HEK293 (cell line): ENCODE measurements around the gene CACNA1C.

Source experiments
- CTCF ChIA-PET: fragments of 350-600 bp; formaldehyde crosslinking; extraction: SDS; loops from one replicate; lab custom pipeline; 2021; ENCODE audit warnings: antibody characterized with exemption; lab: Yijun Ruan, JAX
- POLR2A ChIA-PET: fragments of 300-600 bp; formaldehyde crosslinking; extraction: SDS; loops from one replicate; lab custom pipeline; 2020; ENCODE audit warnings: antibody characterized with exemption, inconsistent platforms; lab: Yijun Ruan, JAX
- H3K27ac ChIP-seq: fragments of 200-500 bp; sonication (Bioruptor generic); 2 replicates; pipeline ENCODE4 v1.5.1; 2014; ENCODE audit warnings: low read depth, low read length, control low read depth, inconsistent platforms; ENCODE audit errors: extremely low read depth
- H3K36me3 ChIP-seq, 2 experiments: fragments of 200-500 bp in 1 of 2; sonication (Bioruptor generic) in 1 of 2; 1 replicate in 1 of 2; 2 replicates in 1 of 2; pipeline ENCODE4 v1.5.1; 2014 to 2017; ENCODE audit warnings: inconsistent platforms in 2 of 2, low read length in 2 of 2; ENCODE audit not compliant: control insufficient read depth in 2 of 2, insufficient read depth in 1 of 2
- H3K4me1 ChIP-seq: fragments of 200-500 bp; sonication (Bioruptor generic); 2 replicates; pipeline ENCODE4 v1.5.1; 2014; ENCODE audit warnings: mild to moderate bottlenecking, low read length, inconsistent platforms; ENCODE audit not compliant: control insufficient read depth, insufficient read depth
- H3K4me3 ChIP-seq: 2 replicates; pipeline ENCODE4 v1.5.1; 2011; ENCODE audit warnings: low read depth, mild to moderate bottlenecking, control low read depth, low read length, moderate library complexity
- H3K9me3 ChIP-seq: fragments of 200-500 bp; sonication (Bioruptor generic); 2 replicates; pipeline ENCODE4 v1.5.1; 2014; ENCODE audit warnings: low read depth, low read length, inconsistent platforms; ENCODE audit not compliant: control insufficient read depth, insufficient read depth
- BCL11A ChIP-seq: fragments of 450-650 bp; formaldehyde crosslinking; IDR thresholded peaks from 2 replicates; pipeline ENCODE4 v1.5.1; 2016; ENCODE audit warnings: low read depth, missing biosample characterization, missing genetic modification characterization
- GFI1B ChIP-seq: fragments of 450-650 bp; formaldehyde crosslinking; IDR thresholded peaks from 2 replicates; pipeline ENCODE4 v1.5.1; 2016; ENCODE audit warnings: missing biosample characterization, missing genetic modification characterization
- GLI2 ChIP-seq: fragments of 450-650 bp; formaldehyde crosslinking; IDR thresholded peaks from 2 replicates; pipeline ENCODE4; 2017; ENCODE audit warnings: missing biosample characterization, missing genetic modification characterization, low read depth, borderline replicate concordance
- GLI4 ChIP-seq: fragments of 450-650 bp; formaldehyde crosslinking; IDR thresholded peaks from 2 replicates; pipeline ENCODE4 v1.5.1; 2016; ENCODE audit warnings: missing biosample characterization, missing genetic modification characterization
- HOXD13 ChIP-seq: sonication (generic); formaldehyde crosslinking; IDR thresholded peaks from 2 replicates; pipeline ENCODE4 v1.8.0; 2022; ENCODE audit warnings: missing genetic modification reagents, borderline replicate concordance
- KLF9 ChIP-seq: fragments of 450-650 bp; formaldehyde crosslinking; IDR thresholded peaks from 2 replicates; pipeline ENCODE4 v1.5.1; 2016; ENCODE audit warnings: missing biosample characterization, missing genetic modification characterization, low read depth
- MZF1 ChIP-seq: fragments of 450-650 bp; formaldehyde crosslinking; IDR thresholded peaks from 2 replicates; pipeline ENCODE4 v1.5.1; 2017; ENCODE audit warnings: missing biosample characterization, missing genetic modification characterization, borderline replicate concordance
- ZBTB21 ChIP-seq: fragments of 450-650 bp; formaldehyde crosslinking; IDR thresholded peaks from 2 replicates; pipeline ENCODE4 v1.5.1; 2017; ENCODE audit warnings: missing biosample characterization, missing genetic modification characterization
- ZEB2 ChIP-seq: fragments of 450-650 bp; formaldehyde crosslinking; IDR thresholded peaks from 2 replicates; pipeline ENCODE4 v1.5.1; 2016; ENCODE audit warnings: missing biosample characterization, missing genetic modification characterization
- ZNF174 ChIP-seq: fragments of 450-650 bp; formaldehyde crosslinking; IDR thresholded peaks from 2 replicates; pipeline ENCODE4 v1.5.0; 2017; ENCODE audit warnings: missing biosample characterization, mild to moderate bottlenecking, missing genetic modification characterization
- ZNF341 ChIP-seq: fragments of 450-650 bp; formaldehyde crosslinking; IDR thresholded peaks from 2 replicates; pipeline ENCODE4; 2016; ENCODE audit warnings: low read depth, missing biosample characterization, missing genetic modification characterization
- ZNF404 ChIP-seq: fragments of 450-650 bp; formaldehyde crosslinking; IDR thresholded peaks from 2 replicates; pipeline ENCODE4 v1.5.1; 2017; ENCODE audit warnings: missing biosample characterization, missing genetic modification characterization
- ZNF555 ChIP-seq: fragments of 450-650 bp; formaldehyde crosslinking; conservative IDR thresholded peaks from 2 replicates; pipeline ENCODE4 v1.5.1; 2017; ENCODE audit warnings: missing biosample characterization, mild to moderate bottlenecking, missing genetic modification characterization, inconsistent platforms
- ZNF558 ChIP-seq: fragments of 450-650 bp; formaldehyde crosslinking; IDR thresholded peaks from 2 replicates; pipeline ENCODE4 v1.5.1; 2016; ENCODE audit warnings: missing biosample characterization, missing genetic modification characterization
- ZNF664 ChIP-seq: fragments of 450-650 bp; formaldehyde crosslinking; IDR thresholded peaks from 2 replicates; pipeline ENCODE4 v1.5.1; 2016; ENCODE audit warnings: missing biosample characterization, missing genetic modification characterization
- ZNF768 ChIP-seq: fragments of 450-650 bp; formaldehyde crosslinking; IDR thresholded peaks from 2 replicates; pipeline ENCODE4 v1.5.1; 2018; ENCODE audit warnings: missing biosample characterization, mild to moderate bottlenecking, missing genetic modification characterization
- TF ChIP-seq, protein P1 (sequence below): fragments of 450-650 bp; formaldehyde crosslinking; IDR thresholded peaks from 2 replicates; pipeline ENCODE4 v1.5.1; 2016; ENCODE audit warnings: missing biosample characterization, missing genetic modification characterization
- TF ChIP-seq, protein P2 (sequence below): fragments of 450-650 bp; formaldehyde crosslinking; IDR thresholded peaks from 2 replicates; pipeline ENCODE4 v1.5.1; 2016; ENCODE audit warnings: missing biosample characterization, missing genetic modification characterization, borderline replicate concordance
- TF ChIP-seq, protein P3 (sequence below): fragments of 450-650 bp; formaldehyde crosslinking; IDR thresholded peaks from 2 replicates; pipeline ENCODE4 v1.5.1; 2017; ENCODE audit warnings: missing biosample characterization, missing genetic modification characterization

The CACNA1C gene

DNA sequence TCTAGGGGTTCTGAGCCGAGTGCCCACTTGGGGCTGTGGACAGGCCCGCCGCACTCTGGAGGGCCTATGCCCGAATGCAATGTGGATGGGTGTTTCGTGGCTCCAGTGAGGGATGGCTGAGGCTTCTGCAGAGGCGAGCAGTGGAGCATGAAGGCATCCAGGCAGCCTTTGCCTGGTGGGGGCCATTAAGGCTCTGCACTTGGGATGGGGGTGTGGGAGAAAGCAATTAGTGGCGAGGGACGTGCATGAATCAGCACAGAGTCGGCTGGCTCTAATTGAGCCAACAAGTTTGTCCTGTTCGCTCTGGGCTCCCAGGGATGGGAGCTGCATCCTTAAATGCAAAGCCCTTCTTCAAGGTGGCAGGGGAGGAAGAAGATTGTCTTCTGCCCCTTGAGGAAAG is 395.1 kb downstream of the CACNA1C start:
- TF ChIP-seq, protein P1, sequence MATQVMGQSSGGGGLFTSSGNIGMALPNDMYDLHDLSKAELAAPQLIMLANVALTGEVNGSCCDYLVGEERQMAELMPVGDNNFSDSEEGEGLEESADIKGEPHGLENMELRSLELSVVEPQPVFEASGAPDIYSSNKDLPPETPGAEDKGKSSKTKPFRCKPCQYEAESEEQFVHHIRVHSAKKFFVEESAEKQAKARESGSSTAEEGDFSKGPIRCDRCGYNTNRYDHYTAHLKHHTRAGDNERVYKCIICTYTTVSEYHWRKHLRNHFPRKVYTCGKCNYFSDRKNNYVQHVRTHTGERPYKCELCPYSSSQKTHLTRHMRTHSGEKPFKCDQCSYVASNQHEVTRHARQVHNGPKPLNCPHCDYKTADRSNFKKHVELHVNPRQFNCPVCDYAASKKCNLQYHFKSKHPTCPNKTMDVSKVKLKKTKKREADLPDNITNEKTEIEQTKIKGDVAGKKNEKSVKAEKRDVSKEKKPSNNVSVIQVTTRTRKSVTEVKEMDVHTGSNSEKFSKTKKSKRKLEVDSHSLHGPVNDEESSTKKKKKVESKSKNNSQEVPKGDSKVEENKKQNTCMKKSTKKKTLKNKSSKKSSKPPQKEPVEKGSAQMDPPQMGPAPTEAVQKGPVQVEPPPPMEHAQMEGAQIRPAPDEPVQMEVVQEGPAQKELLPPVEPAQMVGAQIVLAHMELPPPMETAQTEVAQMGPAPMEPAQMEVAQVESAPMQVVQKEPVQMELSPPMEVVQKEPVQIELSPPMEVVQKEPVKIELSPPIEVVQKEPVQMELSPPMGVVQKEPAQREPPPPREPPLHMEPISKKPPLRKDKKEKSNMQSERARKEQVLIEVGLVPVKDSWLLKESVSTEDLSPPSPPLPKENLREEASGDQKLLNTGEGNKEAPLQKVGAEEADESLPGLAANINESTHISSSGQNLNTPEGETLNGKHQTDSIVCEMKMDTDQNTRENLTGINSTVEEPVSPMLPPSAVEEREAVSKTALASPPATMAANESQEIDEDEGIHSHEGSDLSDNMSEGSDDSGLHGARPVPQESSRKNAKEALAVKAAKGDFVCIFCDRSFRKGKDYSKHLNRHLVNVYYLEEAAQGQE (tag by site-specific recombination): no peak
- TF ChIP-seq ZNF555 (tag by site-specific recombination) (no peak), ZBTB21 (tag by site-specific recombination) (no peak), GLI2 (tag by site-specific recombination) (no peak), HOXD13 (CRISPR knock-in tag) (no peak), ZNF404 (no peak), GLI4 (tag by site-specific recombination) (no peak), ZNF341 (tag by site-specific recombination) (no peak), ZNF558 (tag by site-specific recombination) (no peak), KLF9 (no peak), MZF1 (tag by site-specific recombination) (no peak), BCL11A (tag by site-specific recombination) (no peak), ZNF664 (no peak)
- TF ChIP-seq, protein P2, sequence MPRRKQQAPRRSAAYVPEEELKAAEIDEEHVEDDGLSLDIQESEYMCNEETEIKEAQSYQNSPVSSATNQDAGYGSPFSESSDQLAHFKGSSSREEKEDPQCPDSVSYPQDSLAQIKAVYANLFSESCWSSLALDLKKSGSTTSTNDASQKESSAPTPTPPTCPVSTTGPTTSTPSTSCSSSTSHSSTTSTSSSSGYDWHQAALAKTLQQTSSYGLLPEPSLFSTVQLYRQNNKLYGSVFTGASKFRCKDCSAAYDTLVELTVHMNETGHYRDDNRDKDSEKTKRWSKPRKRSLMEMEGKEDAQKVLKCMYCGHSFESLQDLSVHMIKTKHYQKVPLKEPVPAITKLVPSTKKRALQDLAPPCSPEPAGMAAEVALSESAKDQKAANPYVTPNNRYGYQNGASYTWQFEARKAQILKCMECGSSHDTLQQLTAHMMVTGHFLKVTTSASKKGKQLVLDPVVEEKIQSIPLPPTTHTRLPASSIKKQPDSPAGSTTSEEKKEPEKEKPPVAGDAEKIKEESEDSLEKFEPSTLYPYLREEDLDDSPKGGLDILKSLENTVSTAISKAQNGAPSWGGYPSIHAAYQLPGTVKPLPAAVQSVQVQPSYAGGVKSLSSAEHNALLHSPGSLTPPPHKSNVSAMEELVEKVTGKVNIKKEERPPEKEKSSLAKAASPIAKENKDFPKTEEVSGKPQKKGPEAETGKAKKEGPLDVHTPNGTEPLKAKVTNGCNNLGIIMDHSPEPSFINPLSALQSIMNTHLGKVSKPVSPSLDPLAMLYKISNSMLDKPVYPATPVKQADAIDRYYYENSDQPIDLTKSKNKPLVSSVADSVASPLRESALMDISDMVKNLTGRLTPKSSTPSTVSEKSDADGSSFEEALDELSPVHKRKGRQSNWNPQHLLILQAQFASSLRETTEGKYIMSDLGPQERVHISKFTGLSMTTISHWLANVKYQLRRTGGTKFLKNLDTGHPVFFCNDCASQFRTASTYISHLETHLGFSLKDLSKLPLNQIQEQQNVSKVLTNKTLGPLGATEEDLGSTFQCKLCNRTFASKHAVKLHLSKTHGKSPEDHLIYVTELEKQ: no peak
- no peak overlapping the region for H3K4me3 ChIP-seq
- no peak overlapping the region for H3K27ac ChIP-seq
- CTCF ChIA-PET: no interaction called here
- H3K9me3 ChIP-seq: no peaks in the 10 kb centered on the region
- H3K36me3 ChIP-seq: no peaks in the 10 kb centered on the region
- POLR2A ChIA-PET: no interaction called here
- no peaks in the 10 kb centered on the region for H3K4me1 ChIP-seq

DNA sequence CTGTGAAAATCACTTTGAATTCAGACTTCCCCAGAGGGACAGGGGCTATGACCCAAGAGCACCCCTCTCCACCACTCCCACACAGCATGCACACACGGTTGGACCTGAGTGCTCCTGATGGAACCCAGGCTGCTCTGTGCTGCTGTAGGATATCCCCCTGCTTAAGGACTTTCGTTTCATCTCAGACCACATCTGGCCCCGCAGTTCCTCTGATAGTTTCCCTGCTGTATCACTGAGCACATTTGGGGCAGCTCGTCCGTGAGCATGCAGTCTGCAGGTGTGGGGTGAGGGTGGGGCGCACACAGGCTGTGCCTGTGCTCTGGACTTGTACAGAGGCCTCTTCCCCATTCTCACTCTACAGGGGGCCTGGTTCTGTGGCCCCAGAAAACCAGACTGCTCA is 396.8 kb downstream of the CACNA1C start:
- CTCF ChIA-PET: interaction anchor here (0.7 kb wide), 1 partner anchor 139 kb away, joined by 3 read pairs; no protein-coding TSS in a partner anchor
- TF ChIP-seq GFI1B (tag by site-specific recombination) (no peak), ZNF555 (tag by site-specific recombination) (no peak), ZEB2 (tag by site-specific recombination) (no peak)
- H3K9me3 ChIP-seq: no peaks in the 10 kb centered on the region
- no peak overlapping the region for H3K4me3 ChIP-seq
- no peaks in the 10 kb centered on the region for H3K4me1 ChIP-seq
- H3K36me3 ChIP-seq: no peaks in the 10 kb centered on the region
- no peak overlapping the region for H3K27ac ChIP-seq
- POLR2A ChIA-PET: no interaction called here

DNA sequence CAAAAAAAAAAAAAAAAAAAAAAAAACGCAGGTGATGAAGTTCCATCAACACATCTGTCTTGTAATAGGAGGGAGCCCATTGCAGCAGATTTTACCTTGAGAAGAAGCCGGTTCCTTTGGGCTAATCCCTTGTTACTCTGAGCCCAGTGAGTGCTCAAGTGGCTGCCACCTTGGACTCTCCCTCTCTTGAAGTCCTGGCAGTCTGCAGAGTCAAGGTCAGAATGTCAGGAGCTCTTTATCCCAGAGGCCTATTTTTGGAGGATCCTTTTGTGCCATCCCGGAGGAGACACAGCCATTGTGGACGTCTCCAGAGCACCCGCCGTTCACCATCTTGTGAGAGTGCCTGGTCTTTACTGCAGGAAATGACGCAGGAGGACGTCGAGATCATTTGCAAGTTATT is 397.8 kb downstream of the CACNA1C start:
- no peak for TF ChIP-seq ZNF768 (tag by site-specific recombination)
- TF ChIP-seq ZNF174 (tag by site-specific recombination): no peak
- no peak for TF ChIP-seq KLF9
- TF ChIP-seq, protein P3, sequence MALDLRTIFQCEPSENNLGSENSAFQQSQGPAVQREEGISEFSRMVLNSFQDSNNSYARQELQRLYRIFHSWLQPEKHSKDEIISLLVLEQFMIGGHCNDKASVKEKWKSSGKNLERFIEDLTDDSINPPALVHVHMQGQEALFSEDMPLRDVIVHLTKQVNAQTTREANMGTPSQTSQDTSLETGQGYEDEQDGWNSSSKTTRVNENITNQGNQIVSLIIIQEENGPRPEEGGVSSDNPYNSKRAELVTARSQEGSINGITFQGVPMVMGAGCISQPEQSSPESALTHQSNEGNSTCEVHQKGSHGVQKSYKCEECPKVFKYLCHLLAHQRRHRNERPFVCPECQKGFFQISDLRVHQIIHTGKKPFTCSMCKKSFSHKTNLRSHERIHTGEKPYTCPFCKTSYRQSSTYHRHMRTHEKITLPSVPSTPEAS: no peak
- Histone ChIP-seq H3K36me3 (no peaks in the 10 kb centered on the region), H3K27ac (no peak overlapping the region), H3K4me3 (no peak overlapping the region), H3K9me3 (no peaks in the 10 kb centered on the region), H3K4me1 (no peaks in the 10 kb centered on the region)
- ChIA-PET POLR2A (no interaction called here), CTCF (no interaction called here)
